Caco-2 (cell line): ENCODE data around the gene SHROOM1. TPM values are rescaled to one million over a fixed set of nuclear protein-coding genes. Genes with fewer than 3 reads are reported as not detected.

ENCODE experiments used
- BruUV-seq: library from RNA; stranded (reverse); fragments of 400-500 nt; replicated peaks from 2 replicates; lab custom pipeline; 2021; lab: Mats Ljungman, UMichigan
- CTCF ChIA-PET: fragments of 300-600 bp; sonication (Branson Sonifier 250); formaldehyde crosslinking; loops from one replicate; lab custom pipeline; 2022; ENCODE audit warnings: antibody characterized with exemption; lab: Charles Lee
- POLR2A ChIA-PET: fragments of 300-600 bp; sonication (Branson Sonifier 250); formaldehyde crosslinking; loops from one replicate; lab custom pipeline; 2022; ENCODE audit warnings: antibody characterized with exemption; lab: Charles Lee
- DNase-seq, 2 experiments: peaks; one replicate each; pipeline versions ENCODE4 v3.0.0 to v3.0.0-alpha.2; 2020 to 2022
- H3K27me3 ChIP-seq: replicated peaks from 2 replicates; pipeline ENCODE4 v1.6.0; 2011; ENCODE audit warnings: low read length; ENCODE audit not compliant: control insufficient read depth, insufficient read depth
- H3K36me3 ChIP-seq: 2 replicates; pipeline ENCODE4 v1.5.1; 2011; ENCODE audit warnings: low read length; ENCODE audit not compliant: control insufficient read depth, insufficient read depth
- H3K4me1 ChIP-seq: fragments of 250-450 bp; sonication (Bioruptor Pico); 2 replicates; pipeline ENCODE4 v1.5.1; 2020; ENCODE audit warnings: mild to moderate bottlenecking
- H3K4me3 ChIP-seq: 2 replicates; pipeline ENCODE4 v1.5.1; 2011; ENCODE audit warnings: low read depth, mild to moderate bottlenecking, control low read depth, low read length
- H3K9me3 ChIP-seq: fragments of 250-450 bp; sonication (Bioruptor Pico); 2 replicates; pipeline ENCODE4 v1.5.1; 2020; ENCODE audit warnings: mild to moderate bottlenecking, moderate library complexity
- H3K27ac Mint-ChIP-seq: one replicate; pipeline ENCODE4 v1.8.0; 2022; ENCODE audit warnings: mixed read lengths; ENCODE audit not compliant: unreplicated experiment
- H3K27me3 Mint-ChIP-seq: one replicate; pipeline ENCODE4 v1.8.0; 2022; ENCODE audit warnings: mixed read lengths; ENCODE audit not compliant: insufficient read depth, unreplicated experiment
- H3K36me3 Mint-ChIP-seq: one replicate; pipeline ENCODE4 v1.8.0; 2022; ENCODE audit warnings: mild to moderate bottlenecking, mixed read lengths; ENCODE audit not compliant: insufficient read depth, unreplicated experiment
- H3K4me1 Mint-ChIP-seq: one replicate; pipeline ENCODE4 v1.8.0; 2022; ENCODE audit warnings: low read depth, mixed read lengths; ENCODE audit not compliant: unreplicated experiment
- H3K4me3 Mint-ChIP-seq: one replicate; pipeline ENCODE4 v1.8.0; 2022; ENCODE audit warnings: mild to moderate bottlenecking, moderate library complexity, mixed read lengths; ENCODE audit not compliant: unreplicated experiment
- H3K9me3 Mint-ChIP-seq: one replicate; pipeline ENCODE4 v1.8.0; 2022; ENCODE audit warnings: mixed read lengths; ENCODE audit not compliant: unreplicated experiment
- intact Hi-C: fragments of 100-400 bp; cut with micrococcal nuclease; formaldehyde crosslinking; loops from one replicate; pipeline ENCODE4 v1.10.0; 2022; ENCODE audit not compliant: unreplicated experiment
- total RNA-seq: library from RNA; stranded (reverse); gene quantifications from 2 replicates; pipeline ENCODE4 v1.2.3, GENCODE V29; 2022
- TF ChIP-seq, protein P1 (sequence below), 2 experiments: fragments of 200-600 bp in 1 of 2; IDR thresholded peaks; 1 replicate in 1 of 2; 2 replicates in 1 of 2; pipeline versions ENCODE4 v1.5.1 to v1.8.0; 2011 to 2022; ENCODE audit warnings: antibody characterized with exemption in 1 of 2, control low read depth in 1 of 2, inconsistent platforms in 1 of 2, low read depth in 1 of 2, low read length in 1 of 2, mild to moderate bottlenecking in 1 of 2, moderate library complexity in 1 of 2; ENCODE audit not compliant: insufficient read depth in 1 of 2, severe bottlenecking in 1 of 2, unreplicated experiment in 1 of 2

The SHROOM1 gene
- total RNA-seq, 1 experiment from 2014 or later = 17.4 TPM

DNA sequence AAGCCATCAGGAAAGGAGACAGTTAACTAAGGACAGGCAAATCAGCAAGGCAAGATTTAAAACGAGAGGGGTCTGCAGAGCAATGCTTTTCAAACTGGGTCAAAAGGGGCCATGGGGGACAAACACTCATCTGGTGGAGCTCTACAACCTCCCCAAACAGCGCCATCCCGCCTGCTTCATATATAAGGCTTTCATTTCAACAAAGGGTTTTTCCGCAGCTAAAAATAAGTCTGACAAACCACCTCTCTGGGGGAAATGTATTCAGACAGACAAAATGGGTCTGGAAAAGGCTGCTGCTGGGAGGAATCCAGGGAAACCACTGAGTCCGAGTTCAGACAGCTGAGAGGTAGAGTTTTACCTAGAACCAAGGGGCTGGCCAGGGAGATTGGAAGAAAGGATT is 45.1 kb downstream of the SHROOM1 start:
- no peaks in the 10 kb centered on the region for H3K9me3 Mint-ChIP-seq
- H3K27ac Mint-ChIP-seq = no peak overlapping the region
- no peak overlapping the region for H3K4me3 Mint-ChIP-seq
- H3K4me3 ChIP-seq = no peak overlapping the region
- no peaks in the 10 kb centered on the region for H3K9me3 ChIP-seq
- intact Hi-C loops = no loop called here
- H3K36me3 Mint-ChIP-seq = no peaks in the 10 kb centered on the region
- H3K27me3 ChIP-seq = no peaks in the 10 kb centered on the region
- H3K36me3 ChIP-seq = no peaks in the 10 kb centered on the region; the same call in 1 of the 2 replicates
- CTCF ChIA-PET = interaction anchor here (1.0 kb wide), 1 partner anchor 35 kb away, joined by 3 read pairs; no protein-coding TSS in a partner anchor
- H3K4me1 Mint-ChIP-seq = peaks cover 7% of the 10 kb centered on the region
- TF ChIP-seq, protein P1, sequence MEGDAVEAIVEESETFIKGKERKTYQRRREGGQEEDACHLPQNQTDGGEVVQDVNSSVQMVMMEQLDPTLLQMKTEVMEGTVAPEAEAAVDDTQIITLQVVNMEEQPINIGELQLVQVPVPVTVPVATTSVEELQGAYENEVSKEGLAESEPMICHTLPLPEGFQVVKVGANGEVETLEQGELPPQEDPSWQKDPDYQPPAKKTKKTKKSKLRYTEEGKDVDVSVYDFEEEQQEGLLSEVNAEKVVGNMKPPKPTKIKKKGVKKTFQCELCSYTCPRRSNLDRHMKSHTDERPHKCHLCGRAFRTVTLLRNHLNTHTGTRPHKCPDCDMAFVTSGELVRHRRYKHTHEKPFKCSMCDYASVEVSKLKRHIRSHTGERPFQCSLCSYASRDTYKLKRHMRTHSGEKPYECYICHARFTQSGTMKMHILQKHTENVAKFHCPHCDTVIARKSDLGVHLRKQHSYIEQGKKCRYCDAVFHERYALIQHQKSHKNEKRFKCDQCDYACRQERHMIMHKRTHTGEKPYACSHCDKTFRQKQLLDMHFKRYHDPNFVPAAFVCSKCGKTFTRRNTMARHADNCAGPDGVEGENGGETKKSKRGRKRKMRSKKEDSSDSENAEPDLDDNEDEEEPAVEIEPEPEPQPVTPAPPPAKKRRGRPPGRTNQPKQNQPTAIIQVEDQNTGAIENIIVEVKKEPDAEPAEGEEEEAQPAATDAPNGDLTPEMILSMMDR (IDR thresholded peaks at IDR 0.05; ENCODE audit: insufficient read depth in 1 of 2, low read depth in 1 of 2, low read length in 1 of 2, severe bottlenecking in 1 of 2, unreplicated experiment in 1 of 2) = no peak
- H3K4me1 ChIP-seq = 0 out of 2 replicates have a peak, but pooled peaks cover 10% of the 10 kb centered on the region
- POLR2A ChIA-PET = no interaction called here
- BruUV-seq = no TSS peak
- no peak for DNase-seq
- H3K27me3 Mint-ChIP-seq = peaks cover 5% of the 10 kb centered on the region

DNA sequence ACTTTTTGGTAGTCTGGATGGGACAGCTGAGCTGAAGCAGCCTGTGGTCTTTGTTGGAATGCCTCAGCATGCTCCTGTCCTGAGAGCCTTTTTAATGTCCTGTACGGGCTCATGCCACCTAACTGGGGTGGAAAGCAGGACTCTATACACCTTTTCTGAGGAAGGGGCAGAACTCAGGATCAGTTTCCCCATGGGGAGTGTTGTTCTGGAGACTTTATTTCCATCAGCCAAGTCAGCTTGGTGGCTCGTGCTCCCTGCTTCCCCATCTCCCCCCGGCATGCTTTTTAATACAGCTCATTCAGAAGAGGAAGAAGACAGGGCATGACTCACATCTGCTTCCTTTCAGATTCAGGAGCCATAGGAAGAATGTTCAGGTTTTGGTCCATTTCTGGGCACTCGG is 48.3 kb downstream of the SHROOM1 start:
- POLR2A ChIA-PET = no interaction called here
- peaks cover 5% of the 10 kb centered on the region for H3K36me3 Mint-ChIP-seq
- Histone ChIP-seq H3K36me3 (no peaks in the 10 kb centered on the region), H3K27me3 (no peaks in the 10 kb centered on the region), H3K9me3 (no peaks in the 10 kb centered on the region), H3K4me3 (no peak overlapping the region), H3K4me1 (peaks cover 8% of the 10 kb centered on the region)
- DNase-seq = no peak
- no peak overlapping the region for H3K27ac Mint-ChIP-seq
- no TSS peak for BruUV-seq
- no peaks in the 10 kb centered on the region for H3K9me3 Mint-ChIP-seq
- intact Hi-C loops = no loop called here
- CTCF ChIA-PET = no interaction called here
- no peak overlapping the region for H3K4me3 Mint-ChIP-seq
- H3K27me3 Mint-ChIP-seq = peaks cover 5% of the 10 kb centered on the region
- H3K4me1 Mint-ChIP-seq = peaks cover 11% of the 10 kb centered on the region
- TF ChIP-seq, protein P1 (IDR thresholded peaks at IDR 0.05; ENCODE audit: insufficient read depth in 1 of 2, low read depth in 1 of 2, low read length in 1 of 2, severe bottlenecking in 1 of 2, unreplicated experiment in 1 of 2) = no peak

DNA sequence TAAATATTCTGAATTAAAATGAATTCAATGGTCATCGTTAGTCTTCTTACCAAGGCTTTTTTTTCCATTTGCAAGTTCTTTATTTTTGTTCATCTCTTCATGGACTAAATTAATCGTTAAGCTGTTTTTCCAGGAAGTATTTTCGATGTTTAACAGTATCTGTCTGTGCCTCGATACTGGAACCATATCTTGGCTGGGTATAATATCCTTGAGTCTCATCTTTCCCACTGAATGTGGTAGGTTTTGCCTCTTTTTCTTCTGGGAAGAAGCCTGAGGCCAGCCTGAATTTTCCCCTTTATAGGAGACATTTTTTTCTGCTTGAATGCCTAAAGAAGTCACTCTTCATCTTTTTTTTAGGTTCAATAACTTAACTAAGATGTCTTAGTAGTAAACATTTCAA is 49.4 kb downstream of the SHROOM1 start:
- no peak for DNase-seq
- Histone ChIP-seq H3K27me3 (no peaks in the 10 kb centered on the region), H3K9me3 (no peaks in the 10 kb centered on the region), H3K4me3 (no peak overlapping the region), H3K36me3 (no peaks in the 10 kb centered on the region), H3K4me1 (peaks cover 10% of the 10 kb centered on the region)
- Mint-ChIP-seq H3K36me3 (peaks cover 5% of the 10 kb centered on the region), H3K4me3 (no peak overlapping the region), H3K4me1 (peaks cover 11% of the 10 kb centered on the region), H3K9me3 (no peaks in the 10 kb centered on the region), H3K27me3 (peaks cover 5% of the 10 kb centered on the region), H3K27ac (no peak overlapping the region)
- intact Hi-C loops = no loop called here
- POLR2A ChIA-PET = interaction anchor here (0.6 kb wide), 1 partner anchor 40 kb away, joined by 3 read pairs; no protein-coding TSS in a partner anchor
- TF ChIP-seq, protein P1 (IDR thresholded peaks at IDR 0.05; ENCODE audit: insufficient read depth in 1 of 2, low read depth in 1 of 2, low read length in 1 of 2, severe bottlenecking in 1 of 2, unreplicated experiment in 1 of 2) = no peak
- BruUV-seq = no TSS peak
- CTCF ChIA-PET = no interaction called here
